WTC11 (cell line): ENCODE data around the gene RENBP.

Source experiments
- AFF4 ChIP-seq: sonication (generic); formaldehyde crosslinking; IDR thresholded peaks from 2 replicates; pipeline ENCODE4 v1.8.1; 2023; ENCODE audit warnings: mild to moderate bottlenecking, missing genetic modification reagents, borderline replicate concordance
- ATF1 ChIP-seq: sonication (generic); formaldehyde crosslinking; IDR thresholded peaks from 2 replicates; pipeline ENCODE4 v1.8.1; 2023; ENCODE audit warnings: mild to moderate bottlenecking, moderate library complexity, missing genetic modification reagents
- CBFB ChIP-seq: sonication (generic); formaldehyde crosslinking; IDR thresholded peaks from 2 replicates; pipeline ENCODE4 v1.8.1; 2022; ENCODE audit warnings: mild to moderate bottlenecking, low read depth, missing genetic modification reagents
- CREB1 ChIP-seq: sonication (generic); formaldehyde crosslinking; IDR thresholded peaks from 2 replicates; pipeline ENCODE4 v1.8.0; 2023; ENCODE audit warnings: mild to moderate bottlenecking, missing genetic modification reagents
- ELF4 ChIP-seq: sonication (generic); formaldehyde crosslinking; IDR thresholded peaks from 2 replicates; pipeline ENCODE4 v1.8.1; 2022; ENCODE audit warnings: low read depth, mild to moderate bottlenecking, moderate library complexity, missing genetic modification reagents
- ERG ChIP-seq: fragments of 250-450 bp; sonication (Bioruptor Pico); IDR thresholded peaks from 2 replicates; pipeline ENCODE4 v1.8.0; 2021; ENCODE audit warnings: mild to moderate bottlenecking
- ESRRA ChIP-seq: sonication (generic); formaldehyde crosslinking; IDR thresholded peaks from 2 replicates; pipeline ENCODE4 v1.8.1; 2022; ENCODE audit warnings: mild to moderate bottlenecking, missing genetic modification reagents, borderline replicate concordance
- FOXP1 ChIP-seq: sonication (generic); formaldehyde crosslinking; IDR thresholded peaks from 2 replicates; pipeline ENCODE4 v1.8.0; 2022; ENCODE audit warnings: missing genetic modification reagents, mild to moderate bottlenecking, moderate library complexity, borderline replicate concordance
- NFYB ChIP-seq: sonication (generic); formaldehyde crosslinking; conservative IDR thresholded peaks from 2 replicates; pipeline ENCODE4 v1.8.0; 2022; ENCODE audit warnings: low read depth, missing genetic modification reagents
- NR2C2 ChIP-seq: sonication (generic); formaldehyde crosslinking; IDR thresholded peaks from 2 replicates; pipeline ENCODE4 v1.8.0; 2022; ENCODE audit warnings: mild to moderate bottlenecking, missing genetic modification reagents
- SP1 ChIP-seq: sonication (generic); formaldehyde crosslinking; conservative IDR thresholded peaks from 2 replicates; pipeline ENCODE4 v1.8.1; 2022; ENCODE audit warnings: missing genetic modification reagents
- TEAD1 ChIP-seq: sonication (generic); formaldehyde crosslinking; IDR thresholded peaks from 2 replicates; pipeline ENCODE4 v1.8.0; 2022; ENCODE audit warnings: mild to moderate bottlenecking, missing genetic modification reagents
- TF ChIP-seq, protein P1 (sequence below): fragments of 200-600 bp; IDR thresholded peaks from 2 replicates; pipeline ENCODE4 v1.8.0; 2022; ENCODE audit warnings: antibody characterized with exemption

DNA sequence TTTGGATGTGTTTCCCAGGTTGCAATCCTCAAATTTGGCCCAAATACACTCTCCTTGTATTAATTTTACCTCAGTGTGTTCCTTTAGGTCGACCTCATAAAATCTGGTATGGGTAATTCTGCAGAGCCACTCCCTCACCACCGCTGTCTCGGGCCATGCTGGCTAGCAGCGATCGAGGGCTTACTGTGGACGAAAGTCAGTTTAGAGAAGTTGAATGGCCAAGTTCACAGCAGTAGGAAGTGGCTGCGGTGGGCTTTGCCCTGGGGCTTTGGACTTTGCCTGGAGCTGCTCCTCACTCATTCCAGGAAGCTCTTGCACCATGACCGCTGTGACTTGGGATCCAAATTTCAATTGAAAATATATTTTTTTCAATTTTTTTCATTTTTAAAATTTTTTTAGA lies 47.7 kb upstream of the RENBP start:
- TF ChIP-seq, protein P1, sequence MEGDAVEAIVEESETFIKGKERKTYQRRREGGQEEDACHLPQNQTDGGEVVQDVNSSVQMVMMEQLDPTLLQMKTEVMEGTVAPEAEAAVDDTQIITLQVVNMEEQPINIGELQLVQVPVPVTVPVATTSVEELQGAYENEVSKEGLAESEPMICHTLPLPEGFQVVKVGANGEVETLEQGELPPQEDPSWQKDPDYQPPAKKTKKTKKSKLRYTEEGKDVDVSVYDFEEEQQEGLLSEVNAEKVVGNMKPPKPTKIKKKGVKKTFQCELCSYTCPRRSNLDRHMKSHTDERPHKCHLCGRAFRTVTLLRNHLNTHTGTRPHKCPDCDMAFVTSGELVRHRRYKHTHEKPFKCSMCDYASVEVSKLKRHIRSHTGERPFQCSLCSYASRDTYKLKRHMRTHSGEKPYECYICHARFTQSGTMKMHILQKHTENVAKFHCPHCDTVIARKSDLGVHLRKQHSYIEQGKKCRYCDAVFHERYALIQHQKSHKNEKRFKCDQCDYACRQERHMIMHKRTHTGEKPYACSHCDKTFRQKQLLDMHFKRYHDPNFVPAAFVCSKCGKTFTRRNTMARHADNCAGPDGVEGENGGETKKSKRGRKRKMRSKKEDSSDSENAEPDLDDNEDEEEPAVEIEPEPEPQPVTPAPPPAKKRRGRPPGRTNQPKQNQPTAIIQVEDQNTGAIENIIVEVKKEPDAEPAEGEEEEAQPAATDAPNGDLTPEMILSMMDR = no peak
- TF ChIP-seq NFYB (CRISPR knock-in tag) = no peak
- no peak for TF ChIP-seq CREB1
- no peak for TF ChIP-seq AFF4 (CRISPR knock-in tag)
- no peak for TF ChIP-seq ATF1 (CRISPR knock-in tag)
- no peak for TF ChIP-seq FOXP1
- no peak for TF ChIP-seq CBFB (CRISPR knock-in tag)
- no peak for TF ChIP-seq ELF4 (CRISPR knock-in tag)
- TF ChIP-seq NR2C2 (CRISPR knock-in tag) = no peak
- TF ChIP-seq ESRRA (CRISPR knock-in tag) = no peak
- TF ChIP-seq ERG (CRISPR knock-in tag) = no peak
- TF ChIP-seq TEAD1 (CRISPR knock-in tag) = no peak
- TF ChIP-seq SP1 (CRISPR knock-in tag) = no peak
